A673 (cell line): Measurements from ENCODE around the gene GLYATL3.

Experiments
- EZH2 ChIP-seq: fragments of 200-600 bp; sonication (generic); IDR thresholded peaks from 2 replicates; pipeline ENCODE4 v1.6.1; 2017; ENCODE audit warnings: borderline replicate concordance, low read depth, mild to moderate bottlenecking, mixed read lengths, antibody characterized with exemption, low read length; ENCODE audit not compliant: poor library complexity, severe bottlenecking
- TF ChIP-seq, protein P1 (sequence below): fragments of 300-800, 200-600 bp; sonication (generic); conservative IDR thresholded peaks from 2 replicates; pipeline ENCODE4 v1.5.1; 2017; ENCODE audit warnings: low read depth, mild to moderate bottlenecking, antibody characterized with exemption, low read length, moderate library complexity, mixed read lengths

GRCh38 chr6:49557177-49557576 is 57.5 kb downstream of the GLYATL3 start:
- TF ChIP-seq, protein P1, sequence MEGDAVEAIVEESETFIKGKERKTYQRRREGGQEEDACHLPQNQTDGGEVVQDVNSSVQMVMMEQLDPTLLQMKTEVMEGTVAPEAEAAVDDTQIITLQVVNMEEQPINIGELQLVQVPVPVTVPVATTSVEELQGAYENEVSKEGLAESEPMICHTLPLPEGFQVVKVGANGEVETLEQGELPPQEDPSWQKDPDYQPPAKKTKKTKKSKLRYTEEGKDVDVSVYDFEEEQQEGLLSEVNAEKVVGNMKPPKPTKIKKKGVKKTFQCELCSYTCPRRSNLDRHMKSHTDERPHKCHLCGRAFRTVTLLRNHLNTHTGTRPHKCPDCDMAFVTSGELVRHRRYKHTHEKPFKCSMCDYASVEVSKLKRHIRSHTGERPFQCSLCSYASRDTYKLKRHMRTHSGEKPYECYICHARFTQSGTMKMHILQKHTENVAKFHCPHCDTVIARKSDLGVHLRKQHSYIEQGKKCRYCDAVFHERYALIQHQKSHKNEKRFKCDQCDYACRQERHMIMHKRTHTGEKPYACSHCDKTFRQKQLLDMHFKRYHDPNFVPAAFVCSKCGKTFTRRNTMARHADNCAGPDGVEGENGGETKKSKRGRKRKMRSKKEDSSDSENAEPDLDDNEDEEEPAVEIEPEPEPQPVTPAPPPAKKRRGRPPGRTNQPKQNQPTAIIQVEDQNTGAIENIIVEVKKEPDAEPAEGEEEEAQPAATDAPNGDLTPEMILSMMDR: no peak
- TF ChIP-seq EZH2: no peak
